Cardiac septum (tissue), 1 donor: ENCODE measurements around the gene SF3A2. TPM values are rescaled to one million over a fixed set of nuclear protein-coding genes. Genes with fewer than 3 reads are reported as not detected.

Experiments used
- DNase-seq: peaks from one replicate; pipeline ENCODE4 v3.0.0-alpha.2; 2020; ENCODE audit warnings: low spot score
- intact Hi-C: fragments of 100-400 bp; cut with DNase I; formaldehyde crosslinking; loops from one replicate; pipeline ENCODE4 v1.14.0; 2022
- total RNA-seq: library from RNA; stranded (reverse); fragmentation: NEBNext Ultra II Directional; extraction: Animal tissue kit (Norgen Biotek cat#: 25700); gene quantifications from one replicate; pipeline ENCODE4 v1.2.1, GENCODE V29; 2021
- donor health status: DM: no; HTN: no; CAD: no.

The SF3A2 gene
- total RNA-seq, 1 donor from 2014 or later, result 34.1 TPM

DNA sequence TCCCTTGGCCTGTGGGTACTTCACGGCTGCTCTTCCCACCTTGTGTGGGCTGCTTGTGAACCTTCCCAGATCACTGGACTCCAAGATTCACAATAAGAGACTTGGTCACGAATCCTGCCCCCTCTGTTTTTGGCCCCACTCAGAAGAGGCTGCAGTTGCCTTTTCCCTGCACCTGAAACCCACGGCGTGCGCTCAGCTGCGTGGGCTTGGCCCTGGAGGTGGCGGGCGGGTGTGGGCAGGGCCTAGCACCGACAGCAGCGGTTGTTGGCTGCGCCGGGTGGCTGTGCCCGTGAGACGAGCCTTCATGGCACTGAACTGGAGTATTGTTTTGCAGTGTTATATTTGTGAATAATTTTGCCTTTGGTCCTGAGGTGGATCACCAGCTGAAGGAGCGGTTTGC, 34.3 kb upstream of the SF3A2 start:
- no peak for DNase-seq
- intact Hi-C loops, result no loop called here

GRCh38 chr19:2207008-2207407, 29.6 kb upstream of the SF3A2 start:
- no peak for DNase-seq
- intact Hi-C loops, result no loop called here

DNA sequence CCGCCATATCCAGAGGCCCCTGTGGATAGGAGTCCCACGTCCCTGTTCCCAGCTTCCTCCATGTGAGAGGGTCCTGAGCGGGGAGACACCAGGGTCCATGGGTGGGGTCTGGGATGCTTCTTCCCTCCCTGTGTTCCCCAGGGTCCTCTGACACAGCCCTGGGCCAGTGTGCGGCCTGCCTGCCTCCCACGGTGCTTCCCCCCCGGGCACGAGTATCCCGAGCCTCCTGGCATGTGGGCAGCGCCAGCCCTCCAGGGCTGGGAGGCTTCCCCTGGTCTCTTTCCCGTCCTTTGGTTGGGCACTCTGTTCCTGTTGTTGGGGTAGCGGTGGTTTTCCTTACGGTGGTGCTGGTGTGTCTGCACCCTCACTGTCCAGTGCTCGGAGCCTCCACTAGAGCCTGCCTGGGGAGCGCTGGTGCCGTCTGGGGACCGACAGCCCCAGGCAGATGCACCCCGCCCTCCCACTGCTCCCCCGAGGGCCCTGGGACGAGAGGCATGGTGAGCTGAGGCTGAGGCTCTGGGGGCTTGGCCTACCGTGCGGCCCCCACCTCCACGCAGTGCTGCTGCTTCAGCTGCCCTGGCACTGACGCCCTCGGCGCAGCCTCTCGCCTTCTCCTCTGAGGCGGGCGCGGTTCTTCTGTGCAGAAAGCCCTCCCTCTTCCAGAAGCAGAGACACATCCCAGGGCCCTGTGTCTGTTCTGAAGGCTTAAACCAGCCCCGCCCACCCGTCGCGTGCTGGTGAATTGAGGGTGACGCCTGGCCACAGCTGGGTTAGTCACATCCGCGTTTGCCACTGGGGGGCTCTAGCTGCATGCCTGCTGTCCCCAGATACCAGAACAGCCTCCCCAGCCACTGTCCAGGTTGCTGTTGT, 28.4 kb upstream of the SF3A2 start:
- intact Hi-C loops, result no loop called here
- no peak for DNase-seq

GRCh38 chr19:2208975-2209374, 27.6 kb upstream of the SF3A2 start:
- DNase-seq, result no peak
- intact Hi-C loops, result no loop called here

- intact Hi-C loops, result no loop called here
- DNase-seq, result no peak
Measured at GRCh38 chr19:2209408-2209807, 27.2 kb upstream of the SF3A2 start.

GRCh38 chr19:2210206-2210605, 26.4 kb upstream of the SF3A2 start:
- intact Hi-C loops, result no loop called here
- no peak for DNase-seq

DNA sequence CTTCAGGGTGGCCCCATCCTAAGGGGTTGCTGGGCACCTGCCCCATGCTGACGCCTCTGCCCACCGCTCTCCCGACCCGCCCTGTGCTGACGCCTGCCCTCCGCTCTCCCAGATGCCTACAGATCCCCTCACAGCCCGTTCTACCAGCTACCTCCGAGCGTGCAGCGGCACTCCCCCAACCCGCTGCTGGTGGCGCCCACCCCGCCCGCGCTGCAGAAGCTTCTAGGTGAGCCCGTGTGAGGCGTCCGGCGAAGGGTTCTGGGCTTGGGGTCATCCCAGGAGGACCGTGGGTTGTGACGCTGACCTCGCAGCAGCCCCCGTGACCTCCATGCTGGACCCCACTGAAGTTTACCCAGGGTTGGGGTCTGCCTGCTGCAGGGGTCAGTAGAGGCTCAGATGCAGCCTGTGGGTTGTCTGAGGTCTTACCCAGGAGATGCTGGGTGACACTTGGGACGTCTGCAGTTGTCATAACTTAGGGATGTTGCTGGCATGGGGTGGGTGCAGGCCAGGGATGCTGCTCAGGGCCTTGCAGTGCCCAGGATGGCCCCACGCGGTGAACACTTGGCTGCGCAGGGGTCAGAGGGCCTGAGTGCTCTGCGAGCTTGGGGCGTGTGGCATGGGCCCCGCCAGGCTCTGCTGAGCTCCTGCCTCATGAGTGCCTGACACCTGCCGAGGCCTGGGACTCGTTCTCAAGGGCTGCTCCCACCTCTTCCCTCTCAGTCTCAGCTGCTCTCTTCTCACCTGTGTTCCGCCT, 25.5 kb upstream of the SF3A2 start:
- intact Hi-C loops, result no loop called here
- no peak for DNase-seq

DNA sequence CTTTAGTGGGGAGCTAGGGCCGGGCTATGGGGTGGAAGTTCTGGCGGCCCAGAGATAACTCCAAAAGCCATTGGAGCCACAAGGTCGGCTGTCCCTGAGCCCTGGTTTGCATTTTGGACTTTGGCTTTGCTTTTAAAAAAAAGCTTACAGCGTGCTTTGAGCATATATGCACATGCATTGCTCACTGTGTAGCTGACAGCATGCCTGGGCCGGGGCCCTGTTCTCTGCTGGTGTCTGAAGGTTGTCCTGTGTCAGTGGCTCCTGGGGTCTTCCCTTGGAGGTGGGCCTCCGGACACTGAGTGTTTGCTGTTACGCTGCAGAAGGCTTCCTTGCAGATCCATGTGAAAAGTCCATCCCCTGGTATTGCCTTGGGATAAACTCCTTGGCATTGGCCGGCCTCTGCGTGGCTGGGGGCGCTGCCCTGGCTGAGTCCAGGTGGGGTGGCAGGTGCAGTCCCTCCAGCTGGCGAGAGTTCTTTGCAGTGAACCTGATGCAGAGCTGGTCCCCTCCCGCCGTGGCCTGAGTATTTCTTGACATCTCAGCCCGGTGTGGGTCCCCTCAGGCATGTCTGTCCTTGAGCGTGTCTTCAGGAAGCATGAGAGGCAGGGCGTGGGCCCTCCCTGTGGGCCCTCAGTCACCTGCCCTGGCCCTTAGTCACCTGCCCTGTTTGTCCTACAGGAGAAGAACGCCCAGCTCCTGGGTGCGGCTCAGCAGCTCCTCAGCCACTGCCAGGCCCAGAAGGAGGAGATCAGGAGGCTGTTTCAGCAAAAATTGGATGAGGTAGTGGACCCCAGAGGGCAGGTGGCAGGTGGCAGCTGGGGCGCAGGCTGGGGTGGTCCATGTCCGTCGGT, 23.5 kb upstream of the SF3A2 start:
- no peak for DNase-seq
- intact Hi-C loops, result no loop called here

GRCh38 chr19:2213799-2214198, 22.8 kb upstream of the SF3A2 start:
- no peak for DNase-seq
- intact Hi-C loops, result no loop called here

- DNase-seq, result no peak
- intact Hi-C loops, result no loop called here
Measured at GRCh38 chr19:2214251-2214650, 22.4 kb upstream of the SF3A2 start.

DNA sequence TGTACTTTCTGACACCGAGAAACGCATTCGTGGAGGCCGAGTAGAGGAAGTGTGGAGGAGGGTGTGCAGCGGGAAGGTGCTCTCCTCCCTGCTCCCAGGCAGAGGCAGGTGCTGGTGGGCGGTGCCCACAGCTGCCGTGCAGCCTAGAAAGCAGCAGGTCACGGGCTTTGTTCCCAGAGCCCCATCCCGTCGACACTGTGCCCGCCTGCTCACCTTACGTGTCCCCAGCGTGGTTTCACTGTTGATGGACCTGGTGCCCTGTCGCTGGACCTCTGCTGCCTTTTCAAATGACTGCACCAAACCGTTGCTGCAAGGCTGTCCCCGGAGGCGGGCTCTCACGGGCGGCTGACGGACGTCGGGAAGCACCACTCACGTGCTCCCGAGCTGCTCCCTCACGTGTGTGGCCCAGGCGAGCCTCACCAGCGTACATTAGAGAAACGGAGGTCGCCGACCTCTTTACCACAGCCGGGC, 21.3 kb upstream of the SF3A2 start:
- no peak for DNase-seq
- intact Hi-C loops, result no loop called here

DNA sequence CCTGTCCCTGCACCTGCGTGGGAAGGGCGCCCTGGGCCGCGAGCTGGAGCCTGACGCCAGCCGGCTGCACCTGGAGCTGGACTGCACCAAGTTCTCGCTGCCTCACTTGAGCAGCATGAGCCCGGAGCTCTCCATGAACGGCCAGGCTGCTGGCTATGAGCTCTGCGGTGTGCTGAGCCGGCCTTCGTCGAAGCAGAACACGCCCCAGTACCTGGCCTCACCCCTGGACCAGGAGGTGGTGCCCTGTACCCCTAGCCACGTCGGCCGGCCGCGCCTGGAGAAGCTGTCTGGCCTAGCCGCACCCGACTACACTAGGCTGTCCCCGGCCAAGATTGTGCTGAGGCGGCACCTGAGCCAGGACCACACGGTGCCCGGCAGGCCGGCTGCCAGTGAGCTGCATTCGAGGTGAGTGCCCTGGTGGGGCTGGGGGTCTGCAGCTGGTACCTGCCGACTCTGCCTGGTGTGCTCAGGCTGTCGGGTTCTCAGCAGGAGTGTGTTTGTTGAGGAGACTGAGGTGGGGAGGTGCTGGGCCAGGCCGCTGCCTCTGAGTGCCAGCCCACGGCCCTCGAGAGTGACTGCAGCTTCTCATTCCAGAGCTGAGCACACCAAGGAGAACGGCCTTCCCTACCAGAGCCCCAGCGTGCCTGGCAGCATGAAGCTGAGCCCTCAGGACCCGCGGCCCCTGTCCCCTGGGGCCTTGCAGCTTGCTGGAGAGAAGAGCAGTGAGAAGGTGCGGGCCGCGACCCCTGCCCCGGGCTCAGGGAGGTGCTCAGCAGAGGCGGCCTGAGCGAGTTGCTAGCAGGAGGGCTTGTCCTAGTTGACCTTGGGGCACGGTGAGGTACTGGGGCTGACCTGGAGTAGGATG, 20.0 kb upstream of the SF3A2 start:
- DNase-seq, result no peak
- intact Hi-C loops, result no loop called here

GRCh38 chr19:2217591-2217990, 19.0 kb upstream of the SF3A2 start:
- no peak for DNase-seq
- intact Hi-C loops, result no loop called here

GRCh38 chr19:2219726-2220125, 16.9 kb upstream of the SF3A2 start:
- DNase-seq, result no peak
- intact Hi-C loops, result no loop called here

GRCh38 chr19:2221250-2221831, 15.3 kb upstream of the SF3A2 start:
- intact Hi-C loops, result no loop called here
- DNase-seq, result no peak

- intact Hi-C loops, result no loop called here
- DNase-seq, result no peak
Measured at GRCh38 chr19:2221918-2222317, 14.7 kb upstream of the SF3A2 start.

DNA sequence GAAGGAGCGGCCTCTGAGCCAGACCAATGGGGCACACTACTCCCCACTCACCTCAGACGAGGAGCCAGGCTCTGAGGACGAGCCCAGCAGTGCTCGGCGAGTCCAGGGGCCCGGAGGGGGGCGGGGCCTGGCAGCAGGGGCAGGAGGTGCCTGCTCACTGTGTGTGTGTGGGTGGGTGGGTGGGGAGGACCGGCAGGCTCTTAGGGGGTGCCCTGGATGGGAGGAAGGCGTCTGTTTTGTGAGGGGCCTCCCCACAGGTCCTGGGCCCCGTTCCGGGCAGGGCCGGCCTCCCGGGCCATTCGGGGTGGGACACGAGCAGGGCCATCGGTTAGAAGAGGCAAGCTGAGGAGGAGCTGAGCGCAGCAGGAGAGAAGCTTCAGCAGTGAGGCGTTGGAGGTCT, 13.2 kb upstream of the SF3A2 start:
- no peak for DNase-seq
- intact Hi-C loops, result no loop called here

DNA sequence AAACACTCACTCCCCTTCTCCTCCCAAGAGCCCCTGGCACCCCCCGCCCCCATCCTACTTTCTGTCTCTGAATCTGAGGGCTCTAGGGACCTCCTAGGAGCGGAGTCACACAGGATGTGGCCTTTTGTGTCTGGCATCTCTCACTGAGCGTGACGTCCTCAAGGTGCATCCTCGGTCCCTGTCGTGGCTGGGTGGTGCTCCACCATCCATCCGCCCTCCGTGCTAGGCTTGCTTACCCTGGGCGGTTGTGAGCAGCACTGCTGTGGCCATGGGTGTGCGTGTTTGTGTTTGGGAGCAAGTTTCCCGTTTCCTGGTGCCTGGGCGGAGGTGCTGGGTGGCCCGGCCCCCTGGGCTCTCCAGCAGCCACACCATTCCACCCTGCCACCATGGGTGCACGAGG, 12.7 kb upstream of the SF3A2 start:
- intact Hi-C loops, result no loop called here
- DNase-seq, result no peak
